ENCODE measurements around the gene GCNT1.

DNA sequence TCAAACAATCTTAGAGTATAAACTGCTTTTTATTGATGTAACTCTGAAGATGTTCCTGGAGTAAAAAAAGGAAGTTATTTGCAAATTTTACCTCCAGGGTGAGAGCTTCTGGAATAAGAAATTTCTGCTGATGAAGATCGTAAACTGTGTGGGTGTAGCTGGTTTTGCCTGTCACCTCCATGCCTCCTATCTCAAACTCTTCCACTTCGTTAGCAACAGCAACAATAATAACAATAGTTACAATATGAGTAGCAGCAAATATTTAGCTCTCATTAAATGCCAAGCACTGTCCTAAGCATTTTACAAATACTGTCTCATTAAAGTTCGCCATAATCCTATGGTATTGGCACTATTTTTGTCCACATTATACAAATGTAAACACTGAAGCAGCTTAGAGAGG is 57.9 kb downstream of the GCNT1 start:
- TF ChIP-seq, protein P1, sequence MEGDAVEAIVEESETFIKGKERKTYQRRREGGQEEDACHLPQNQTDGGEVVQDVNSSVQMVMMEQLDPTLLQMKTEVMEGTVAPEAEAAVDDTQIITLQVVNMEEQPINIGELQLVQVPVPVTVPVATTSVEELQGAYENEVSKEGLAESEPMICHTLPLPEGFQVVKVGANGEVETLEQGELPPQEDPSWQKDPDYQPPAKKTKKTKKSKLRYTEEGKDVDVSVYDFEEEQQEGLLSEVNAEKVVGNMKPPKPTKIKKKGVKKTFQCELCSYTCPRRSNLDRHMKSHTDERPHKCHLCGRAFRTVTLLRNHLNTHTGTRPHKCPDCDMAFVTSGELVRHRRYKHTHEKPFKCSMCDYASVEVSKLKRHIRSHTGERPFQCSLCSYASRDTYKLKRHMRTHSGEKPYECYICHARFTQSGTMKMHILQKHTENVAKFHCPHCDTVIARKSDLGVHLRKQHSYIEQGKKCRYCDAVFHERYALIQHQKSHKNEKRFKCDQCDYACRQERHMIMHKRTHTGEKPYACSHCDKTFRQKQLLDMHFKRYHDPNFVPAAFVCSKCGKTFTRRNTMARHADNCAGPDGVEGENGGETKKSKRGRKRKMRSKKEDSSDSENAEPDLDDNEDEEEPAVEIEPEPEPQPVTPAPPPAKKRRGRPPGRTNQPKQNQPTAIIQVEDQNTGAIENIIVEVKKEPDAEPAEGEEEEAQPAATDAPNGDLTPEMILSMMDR (IDR thresholded peaks at IDR 0.05; ENCODE audit: low read length): no peak
- TF ChIP-seq EZH2 (IDR thresholded peaks at IDR 0.05; ENCODE audit: borderline replicate concordance, low read length): no peak

Data from OCI-LY1 (cell line).